RPMI7951 (cell line): Measurements from ENCODE around the gene TMEM88. TPM values are rescaled to one million over a fixed set of nuclear protein-coding genes. Genes with fewer than 3 reads are reported as not detected.

Source experiments
- DNase-seq: peaks from one replicate; pipeline ENCODE4 v3.0.0-alpha.2; 2012; ENCODE audit warnings: low read depth
- total RNA-seq: library from RNA; depleted of rRNA; stranded (reverse); fragments of >200 nt; shearing (Covaris generic); gene quantifications from 2 replicates; pipeline ENCODE4 v1.2.3, GENCODE V29; 2014

TMEM88 gene
- total RNA-seq, 1 experiment from 2014 or later: not detected

- DNase-seq: no peak
These were observed 21.7 kb upstream of the TMEM88 start for GRCh38 chr17:7833011-7833794.

- peak; percentile 86 for DNase-seq
These were observed 20.9 kb upstream of the TMEM88 start, which contains the start of gene KDM6B for GRCh38 chr17:7833795-7834541. KDM6B (plus strand) TSS chr17:7834217; CDS start chr17:7845555, 11,338 bp downstream.

GRCh38 chr17:7834542-7834956 is 20.3 kb upstream of the TMEM88 start:
- DNase-seq: peak; percentile 46

GRCh38 chr17:7834957-7835813 is 19.7 kb upstream of the TMEM88 start:
- peak; percentile 96 for DNase-seq

- DNase-seq: peak; percentile 71
These were observed 18.9 kb upstream of the TMEM88 start for GRCh38 chr17:7835814-7836595.

- DNase-seq: peak; percentile 86
These were observed 18.1 kb upstream of the TMEM88 start for GRCh38 chr17:7836596-7837407.

GRCh38 chr17:7837408-7838088 is 17.3 kb upstream of the TMEM88 start:
- no peak for DNase-seq

GRCh38 chr17:7838090-7839075 is 16.5 kb upstream of the TMEM88 start:
- peak; percentile 51 for DNase-seq

- DNase-seq: no peak
These were observed 15.5 kb upstream of the TMEM88 start for GRCh38 chr17:7839190-7839875.

- DNase-seq: peak; percentile 28
These were observed 15.0 kb upstream of the TMEM88 start for GRCh38 chr17:7839876-7840261.

GRCh38 chr17:7840441-7840840 is 14.4 kb upstream of the TMEM88 start:
- no peak for DNase-seq

- DNase-seq: no peak
These were observed 14.0 kb upstream of the TMEM88 start for GRCh38 chr17:7840875-7841274.

GRCh38 chr17:7841396-7841914 is 13.4 kb upstream of the TMEM88 start:
- peak; percentile 88 for DNase-seq

- DNase-seq: peak; percentile 78
These were observed 12.9 kb upstream of the TMEM88 start for GRCh38 chr17:7841915-7842379.

- peak; percentile 86 for DNase-seq
These were observed 12.2 kb upstream of the TMEM88 start for GRCh38 chr17:7842380-7843256.

- no peak for DNase-seq
These were observed 11.7 kb upstream of the TMEM88 start for GRCh38 chr17:7843257-7843535.
